Panc1 (cell line): ENCODE results near the gene IMMT.

ENCODE experiments used
- POLR2AphosphoS5 ChIP-seq: IDR thresholded peaks from 2 replicates; pipeline ENCODE4 v1.6.1; 2012; ENCODE audit warnings: mild to moderate bottlenecking, low read depth, low read length, moderate library complexity
- TF ChIP-seq, protein P1 (sequence below): fragments of 450-650 bp; IDR thresholded peaks from 2 replicates; pipeline ENCODE4 v1.5.1; 2017; ENCODE audit warnings: mild to moderate bottlenecking

DNA sequence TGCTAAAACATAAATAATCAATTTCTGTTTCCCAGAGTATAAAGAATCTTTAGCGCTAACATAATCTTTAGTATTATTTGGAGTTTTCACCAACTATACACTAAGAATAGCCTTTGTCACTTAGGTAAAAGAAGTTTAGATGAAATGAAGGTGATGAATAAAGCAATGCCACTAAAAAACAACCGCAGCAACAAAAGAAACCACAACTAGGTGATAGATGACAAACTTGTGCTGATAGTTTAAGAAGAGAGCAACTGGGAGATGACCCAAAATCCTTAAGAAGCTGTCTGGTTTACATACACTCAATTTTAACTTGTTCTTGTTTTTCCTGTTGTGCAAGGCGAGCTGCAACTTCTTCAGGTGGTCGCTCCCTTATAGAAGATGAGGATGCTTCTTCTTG lies 24.8 kb downstream of the IMMT start:
- TF ChIP-seq, protein P1, sequence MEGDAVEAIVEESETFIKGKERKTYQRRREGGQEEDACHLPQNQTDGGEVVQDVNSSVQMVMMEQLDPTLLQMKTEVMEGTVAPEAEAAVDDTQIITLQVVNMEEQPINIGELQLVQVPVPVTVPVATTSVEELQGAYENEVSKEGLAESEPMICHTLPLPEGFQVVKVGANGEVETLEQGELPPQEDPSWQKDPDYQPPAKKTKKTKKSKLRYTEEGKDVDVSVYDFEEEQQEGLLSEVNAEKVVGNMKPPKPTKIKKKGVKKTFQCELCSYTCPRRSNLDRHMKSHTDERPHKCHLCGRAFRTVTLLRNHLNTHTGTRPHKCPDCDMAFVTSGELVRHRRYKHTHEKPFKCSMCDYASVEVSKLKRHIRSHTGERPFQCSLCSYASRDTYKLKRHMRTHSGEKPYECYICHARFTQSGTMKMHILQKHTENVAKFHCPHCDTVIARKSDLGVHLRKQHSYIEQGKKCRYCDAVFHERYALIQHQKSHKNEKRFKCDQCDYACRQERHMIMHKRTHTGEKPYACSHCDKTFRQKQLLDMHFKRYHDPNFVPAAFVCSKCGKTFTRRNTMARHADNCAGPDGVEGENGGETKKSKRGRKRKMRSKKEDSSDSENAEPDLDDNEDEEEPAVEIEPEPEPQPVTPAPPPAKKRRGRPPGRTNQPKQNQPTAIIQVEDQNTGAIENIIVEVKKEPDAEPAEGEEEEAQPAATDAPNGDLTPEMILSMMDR, result no peak
- no peak for TF ChIP-seq POLR2AphosphoS5
